ENCODE results near the gene GAP43.

Gene GAP43

DNA sequence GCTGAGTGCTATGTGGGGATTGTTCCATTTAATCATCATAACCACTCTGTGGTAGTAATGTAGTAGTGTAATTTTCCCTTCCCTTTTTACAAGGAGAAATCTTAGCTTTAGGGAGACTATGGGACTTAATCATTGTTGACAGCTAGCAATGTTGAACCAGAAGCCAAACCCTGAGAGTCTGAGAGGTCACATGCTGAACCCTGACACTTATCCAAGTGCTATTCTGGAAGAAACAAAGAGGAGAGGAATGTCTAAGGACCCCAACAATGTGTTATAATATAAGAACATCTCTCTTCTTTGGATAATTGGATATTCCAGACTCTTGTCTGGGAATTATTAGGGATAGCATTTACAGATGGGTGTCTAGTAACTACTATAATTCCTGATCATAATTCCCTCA, 58.4 kb downstream of the GAP43 start:
- TF ChIP-seq, protein P1, sequence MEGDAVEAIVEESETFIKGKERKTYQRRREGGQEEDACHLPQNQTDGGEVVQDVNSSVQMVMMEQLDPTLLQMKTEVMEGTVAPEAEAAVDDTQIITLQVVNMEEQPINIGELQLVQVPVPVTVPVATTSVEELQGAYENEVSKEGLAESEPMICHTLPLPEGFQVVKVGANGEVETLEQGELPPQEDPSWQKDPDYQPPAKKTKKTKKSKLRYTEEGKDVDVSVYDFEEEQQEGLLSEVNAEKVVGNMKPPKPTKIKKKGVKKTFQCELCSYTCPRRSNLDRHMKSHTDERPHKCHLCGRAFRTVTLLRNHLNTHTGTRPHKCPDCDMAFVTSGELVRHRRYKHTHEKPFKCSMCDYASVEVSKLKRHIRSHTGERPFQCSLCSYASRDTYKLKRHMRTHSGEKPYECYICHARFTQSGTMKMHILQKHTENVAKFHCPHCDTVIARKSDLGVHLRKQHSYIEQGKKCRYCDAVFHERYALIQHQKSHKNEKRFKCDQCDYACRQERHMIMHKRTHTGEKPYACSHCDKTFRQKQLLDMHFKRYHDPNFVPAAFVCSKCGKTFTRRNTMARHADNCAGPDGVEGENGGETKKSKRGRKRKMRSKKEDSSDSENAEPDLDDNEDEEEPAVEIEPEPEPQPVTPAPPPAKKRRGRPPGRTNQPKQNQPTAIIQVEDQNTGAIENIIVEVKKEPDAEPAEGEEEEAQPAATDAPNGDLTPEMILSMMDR (IDR thresholded peaks at IDR 0.05): no peak

DNA sequence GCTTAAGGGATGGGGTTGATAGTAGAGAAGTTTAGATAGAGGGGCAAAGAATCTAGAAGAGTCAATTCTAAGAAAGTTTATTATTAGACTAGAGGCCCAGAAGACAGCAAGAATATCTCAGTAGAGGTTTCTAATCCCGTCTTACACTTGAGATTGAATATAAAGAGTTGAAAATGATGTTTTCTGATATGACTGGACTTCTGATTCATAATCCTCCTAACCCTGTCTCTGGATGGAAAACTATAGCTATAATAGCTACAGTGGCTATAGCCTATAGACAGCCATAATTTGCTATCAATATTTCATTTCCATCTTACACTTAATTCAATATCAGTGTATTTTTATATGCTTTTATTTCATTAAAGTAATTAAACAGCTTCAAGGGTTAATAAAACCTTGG, 60.0 kb downstream of the GAP43 start:
- TF ChIP-seq, protein P1 (IDR thresholded peaks at IDR 0.05): no peak

DNA sequence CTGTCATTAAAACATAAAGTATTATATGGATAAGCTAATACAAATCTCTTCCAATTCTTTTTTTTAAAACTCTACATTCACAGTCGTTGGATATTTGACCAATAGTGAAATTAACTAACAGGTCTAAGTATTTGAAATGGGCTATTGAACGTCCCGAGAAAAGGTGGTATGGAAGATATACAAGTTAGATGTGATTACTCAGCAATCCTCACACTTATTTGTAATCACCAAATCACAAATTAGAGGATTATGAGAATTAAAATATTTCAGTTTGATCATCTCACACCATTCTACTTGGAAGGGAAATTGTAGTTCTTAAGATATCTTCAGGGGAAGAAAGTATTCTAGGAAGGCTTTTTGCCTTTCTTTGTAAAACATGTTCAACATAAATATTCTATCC, 60.5 kb downstream of the GAP43 start:
- TF ChIP-seq, protein P1 (IDR thresholded peaks at IDR 0.05): no peak

DNA sequence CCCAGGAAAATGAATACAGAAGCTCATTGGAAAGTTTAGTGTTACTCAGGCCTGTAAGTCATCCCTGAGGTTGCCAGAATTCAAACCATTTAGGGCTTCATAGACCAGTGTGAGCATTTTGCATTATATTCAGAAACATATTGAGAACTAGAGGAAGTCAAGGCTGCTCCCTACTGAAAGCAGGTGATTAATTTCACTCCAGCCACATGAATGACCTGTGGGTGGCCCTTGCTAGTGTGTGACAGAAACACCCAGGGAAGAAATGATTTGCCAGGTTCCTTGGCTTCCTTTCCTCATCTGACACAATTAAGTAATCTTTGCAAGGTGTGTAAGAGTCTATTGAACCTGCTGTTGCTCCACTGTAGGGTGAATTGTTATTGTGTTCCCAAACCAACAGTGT, 61.8 kb downstream of the GAP43 start:
- TF ChIP-seq, protein P1 (IDR thresholded peaks at IDR 0.05): no peak

DNA sequence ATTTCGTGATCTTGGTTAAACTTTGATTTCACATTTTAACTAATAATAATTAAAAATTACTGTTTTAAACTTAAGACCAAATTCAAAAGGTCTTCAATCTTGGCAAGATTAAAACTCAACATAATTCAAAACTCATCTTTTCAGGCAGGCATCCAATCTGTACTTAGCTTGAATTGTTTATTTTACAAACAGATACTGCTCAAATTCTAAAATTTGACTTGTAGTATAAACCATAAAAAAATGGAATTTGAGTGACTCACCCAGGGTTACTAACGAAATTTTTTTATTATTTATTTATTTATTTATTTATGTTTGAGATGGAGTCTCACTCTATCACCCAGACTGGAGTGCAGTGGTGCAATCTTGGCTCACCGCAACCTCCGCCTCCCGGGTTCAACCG, 64.4 kb downstream of the GAP43 start:
- TF ChIP-seq, protein P1 (IDR thresholded peaks at IDR 0.05): no peak

DNA sequence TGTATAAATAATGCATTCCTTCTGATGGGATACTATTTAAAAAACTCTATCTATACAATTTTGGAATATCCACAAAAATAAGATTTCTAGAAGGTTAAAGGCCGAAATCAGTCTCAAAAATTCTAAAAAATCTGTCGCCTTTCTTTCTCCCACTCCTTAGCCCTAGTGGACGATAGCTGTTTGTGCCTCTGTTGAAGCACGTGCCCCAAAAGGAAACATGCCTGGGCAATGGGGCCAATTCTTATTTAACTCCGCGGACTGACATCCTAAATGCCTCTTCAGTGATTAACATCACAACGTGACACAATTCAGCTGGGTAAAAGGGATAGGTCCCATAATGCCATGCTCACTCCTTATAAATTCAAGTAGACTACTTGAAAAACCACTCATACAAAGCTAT, 65.1 kb downstream of the GAP43 start:
- TF ChIP-seq, protein P1 (IDR thresholded peaks at IDR 0.05): no peak

DNA sequence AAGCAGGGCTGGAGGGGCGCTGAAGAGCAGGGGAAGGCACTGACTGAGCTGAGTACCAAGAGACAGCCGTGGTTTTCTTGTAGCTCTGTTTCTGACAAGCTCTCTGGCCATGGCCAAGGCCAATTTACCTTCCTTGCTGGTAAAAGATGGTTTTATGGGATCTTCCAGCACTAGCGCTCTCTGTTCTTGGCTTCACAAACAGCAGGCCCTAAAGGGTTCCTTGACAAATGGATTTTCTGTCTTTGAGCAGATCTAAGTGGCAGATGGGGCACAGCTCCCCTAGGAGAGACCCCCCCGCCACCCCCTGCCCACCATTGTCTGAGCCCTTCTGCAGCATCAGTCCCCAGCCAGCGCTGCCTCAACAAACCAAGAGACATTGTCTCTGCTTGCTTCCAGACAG, 66.6 kb downstream of the GAP43 start:
- TF ChIP-seq, protein P1 (IDR thresholded peaks at IDR 0.05): no peak

DNA sequence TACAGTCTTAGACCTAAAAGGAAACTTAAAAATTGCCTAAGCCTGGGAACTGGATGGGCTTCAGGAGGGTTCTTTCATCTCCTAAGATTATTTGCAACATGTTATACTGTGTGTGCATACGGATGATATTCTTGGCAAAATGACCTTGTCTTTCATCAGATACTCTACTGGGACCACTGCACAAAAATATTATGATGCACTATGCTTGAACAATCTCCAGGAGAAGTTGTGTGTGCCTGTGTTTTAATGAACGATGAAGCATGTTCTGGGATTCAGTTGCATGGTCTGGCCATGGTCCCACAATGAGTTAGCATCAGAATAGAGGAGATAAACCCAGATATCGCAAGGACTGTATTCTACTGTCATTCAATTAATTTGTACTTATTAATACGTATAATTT, 68.7 kb downstream of the GAP43 start:
- TF ChIP-seq, protein P1 (IDR thresholded peaks at IDR 0.05): no peak
